Cardiac muscle cell (in vitro differentiated cells and primary cell): ENCODE data around the gene SLC43A3. TPM values are rescaled to one million over a fixed set of nuclear protein-coding genes. Genes with fewer than 3 reads are reported as not detected.
A peak's percentile ranks its signal among the peaks of the same experiment; 100 is the strongest.

Experiments
- DNase-seq, 2 donors: peaks; one replicate each; pipeline versions ENCODE4 v3.0.0 to v3.0.0-alpha.2; 2010 to 2017; ENCODE audit warnings: low read depth in 1 of 2, low spot score in 1 of 2
- H3K27ac ChIP-seq: fragments of 200-600 bp; sonication (generic); 2 replicates; pipeline ENCODE4 v1.5.1; 2016
- H3K27me3 ChIP-seq: fragments of 200-600 bp; sonication (generic); 2 replicates; pipeline ENCODE4 v1.6.0; 2016; ENCODE audit warnings: control low read depth
- H3K36me3 ChIP-seq: fragments of 200-600 bp; sonication (generic); 2 replicates; pipeline ENCODE4 v1.5.1; 2016; ENCODE audit warnings: control low read depth
- H3K4me1 ChIP-seq: fragments of 200-600 bp; sonication (generic); 2 replicates; pipeline ENCODE4 v1.8.1; 2017; ENCODE audit warnings: low read depth, mild to moderate bottlenecking, mixed run types
- H3K4me3 ChIP-seq: fragments of 200-600 bp; sonication (generic); 2 replicates; pipeline ENCODE4 v1.5.1; 2016; ENCODE audit warnings: mild to moderate bottlenecking
- H3K9me3 ChIP-seq: fragments of 200-600 bp; sonication (generic); 2 replicates; pipeline ENCODE4 v1.5.1; 2017; ENCODE audit warnings: low read depth, mild to moderate bottlenecking, control low read depth
- CTCF ChIP-seq: IDR thresholded peaks from 2 replicates; pipeline ENCODE4 v1.5.1; 2012; ENCODE audit warnings: low read depth, mild to moderate bottlenecking, low read length
- polyA plus RNA-seq: library from polyadenylated mRNA; unstranded; fragments of >200 nt; fragmentation: Nextera tagmentation; extraction: Ambion mirVana; gene quantifications from 2 replicates; pipeline ENCODE4 v1.2.1, GENCODE V29; 2016
- total RNA-seq: library from RNA; depleted of rRNA; stranded (reverse); fragments of >200 nt; gene quantifications from 2 replicates; pipeline ENCODE4 v1.2.3, GENCODE V29; 2016

The SLC43A3 gene
- total and polyA plus RNA-seq, 2 experiments from 2014 or later, result 1.7 to 6.8 TPM

GRCh38 chr11:57438345-57439285, 11.7 kb upstream of the SLC43A3 start:
- TF ChIP-seq CTCF, result no peak
- no peaks in the 10 kb centered on the region for H3K9me3 ChIP-seq
- no peak overlapping the region for H3K27ac ChIP-seq
- H3K36me3 ChIP-seq, result no peaks in the 10 kb centered on the region
- H3K4me1 ChIP-seq, result no peaks in the 10 kb centered on the region
- no peak for DNase-seq
- H3K27me3 ChIP-seq, result no peaks in the 10 kb centered on the region
- H3K4me3 ChIP-seq, result no peak overlapping the region

GRCh38 chr11:57436031-57436430, 9.1 kb upstream of the SLC43A3 start:
- Histone ChIP-seq H3K27me3 (no peaks in the 10 kb centered on the region), H3K27ac (no peak overlapping the region), H3K9me3 (no peaks in the 10 kb centered on the region), H3K4me3 (no peak overlapping the region), H3K4me1 (no peaks in the 10 kb centered on the region), H3K36me3 (no peaks in the 10 kb centered on the region)
- TF ChIP-seq CTCF, result no peak
- no peak for DNase-seq

DNA sequence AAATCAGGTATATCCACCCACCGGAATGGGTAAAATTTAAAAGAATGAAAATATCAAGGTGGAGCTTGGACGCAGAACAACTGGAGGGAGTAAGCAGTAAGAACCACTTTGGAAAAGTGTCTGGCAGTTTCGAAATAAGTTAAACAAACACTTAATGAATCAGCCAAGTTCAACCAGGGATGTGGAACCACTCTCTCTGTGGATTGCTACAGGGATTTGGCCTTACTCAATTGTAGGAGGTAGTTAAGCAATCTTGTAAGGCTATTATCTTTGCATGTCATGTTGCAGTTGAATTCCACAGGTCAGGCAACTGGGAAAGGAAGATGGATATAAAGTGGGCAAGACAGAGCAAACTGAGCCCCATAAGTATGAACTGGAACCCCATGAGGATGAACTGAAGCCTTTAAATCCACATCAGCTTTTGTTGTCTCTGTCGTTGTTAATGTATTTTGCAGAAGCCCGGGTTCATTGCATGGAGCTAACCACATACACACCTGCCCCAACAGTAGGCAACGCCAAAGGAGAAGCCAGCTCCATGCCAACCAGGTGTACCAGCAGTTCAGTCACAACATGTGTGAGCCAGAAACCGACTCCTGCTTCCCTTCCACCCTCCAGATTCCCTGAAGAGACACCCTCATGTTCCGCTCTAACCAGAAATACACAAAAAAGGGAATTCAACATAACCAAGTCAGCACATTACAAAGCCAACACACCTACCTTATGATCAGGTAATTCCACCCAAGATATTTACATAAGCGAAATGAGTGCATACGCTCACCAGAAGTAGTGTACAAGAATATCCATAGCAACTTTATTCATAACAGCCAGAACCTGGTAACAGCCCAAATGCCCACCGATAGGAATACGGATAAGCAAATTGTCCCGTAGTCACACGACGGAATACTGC, 8.0 kb upstream of the SLC43A3 start:
- H3K27ac ChIP-seq, result no peak overlapping the region

DNA sequence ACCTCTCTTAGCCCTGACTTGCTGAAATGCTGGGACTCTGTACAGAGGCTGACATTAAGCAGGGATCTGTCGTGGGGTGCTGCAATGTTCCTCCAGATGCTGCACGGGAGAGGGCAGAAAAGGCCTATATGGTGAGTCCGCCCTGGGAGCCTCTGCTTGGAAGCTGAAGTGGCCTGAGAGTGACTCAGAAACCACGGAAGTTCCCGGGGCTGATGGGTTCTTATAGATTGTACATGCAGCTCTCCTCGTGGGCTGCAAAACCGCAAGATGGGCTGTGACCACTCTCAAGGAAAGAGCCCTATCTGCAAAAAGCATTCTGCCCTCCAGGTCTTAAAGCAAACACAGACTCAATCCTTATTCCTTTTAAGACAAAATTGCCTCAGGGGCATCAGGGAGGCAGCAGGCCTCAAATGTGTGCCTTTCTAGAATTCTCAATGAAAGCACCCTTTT, 5.8 kb upstream of the SLC43A3 start:
- Histone ChIP-seq H3K27ac (no peak overlapping the region), H3K4me3 (no peak overlapping the region), H3K36me3 (no peaks in the 10 kb centered on the region), H3K9me3 (no peaks in the 10 kb centered on the region), H3K4me1 (no peaks in the 10 kb centered on the region), H3K27me3 (peaks cover 2% of the 10 kb centered on the region)
- TF ChIP-seq CTCF, result peak; percentile 11
- peak in 1 of 2 donors; percentile 95 for DNase-seq

More for the DNA sequence above, 8.0 kb upstream of the SLC43A3 start:
- Histone ChIP-seq H3K4me1 (no peaks in the 10 kb centered on the region), H3K36me3 (no peaks in the 10 kb centered on the region), H3K9me3 (no peaks in the 10 kb centered on the region), H3K4me3 (no peak overlapping the region), H3K27me3 (no peaks in the 10 kb centered on the region)
- DNase-seq, result peak in 1 of 2 donors; percentile 97
- TF ChIP-seq CTCF, result no peak

DNA sequence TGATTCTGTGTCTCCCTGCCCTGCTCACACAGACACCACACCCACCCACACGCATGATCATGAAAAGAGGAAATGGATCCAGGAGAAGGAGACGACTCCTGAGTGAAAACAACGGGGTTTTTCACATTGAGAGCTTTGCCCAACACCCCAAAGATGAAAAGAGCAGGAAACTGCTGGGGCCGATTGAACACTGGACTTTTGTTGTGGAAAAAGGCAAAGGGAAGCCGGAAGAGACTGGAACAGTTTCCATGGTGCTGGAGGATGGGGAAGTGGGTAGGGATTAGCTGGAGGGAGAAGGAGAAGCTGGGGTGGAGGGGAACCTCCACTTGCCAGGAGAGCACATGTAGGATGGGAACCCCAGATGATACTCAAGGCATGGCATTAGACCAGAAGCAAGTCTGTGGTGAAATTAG, 5.2 kb upstream of the SLC43A3 start:
- H3K4me3 ChIP-seq, result no peak overlapping the region
- no peaks in the 10 kb centered on the region for H3K36me3 ChIP-seq
- H3K27ac ChIP-seq, result no peak overlapping the region
- peak in 1 of 2 donors; percentile 28 for DNase-seq
- peaks cover 2% of the 10 kb centered on the region for H3K27me3 ChIP-seq
- no peak for TF ChIP-seq CTCF
- no peaks in the 10 kb centered on the region for H3K4me1 ChIP-seq
- no peaks in the 10 kb centered on the region for H3K9me3 ChIP-seq
